GM12878 (cell line): ENCODE measurements around the gene NFE2L1.
A peak's percentile ranks its signal among the peaks of the same experiment; 100 is the strongest.

ENCODE experiments used
- CBX3 ChIP-seq: fragments of 200-600 bp; sonication (generic); IDR thresholded peaks from 2 replicates; pipeline ENCODE4 v1.6.1; 2016; ENCODE audit warnings: low read depth, borderline replicate concordance
- CTCF ChIP-seq, 3 experiments: IDR thresholded peaks in 2 of 3; conservative IDR thresholded peaks in 1 of 3; 2 replicates each; pipeline ENCODE4 v1.5.1; 2011; ENCODE audit warnings: low read depth in 3 of 3, low read length in 3 of 3, mild to moderate bottlenecking in 3 of 3, control low read depth in 2 of 3, moderate library complexity in 2 of 3, inconsistent platforms in 1 of 3, mixed read lengths in 1 of 3; ENCODE audit not compliant: control insufficient read depth in 2 of 3, insufficient read depth in 1 of 3; ENCODE audit errors: extremely low read depth in 1 of 3
- EZH2 ChIP-seq: IDR thresholded peaks from 2 replicates; pipeline ENCODE4 v1.6.1; 2012; ENCODE audit warnings: low read depth, mild to moderate bottlenecking, control low read depth, inconsistent platforms, low read length, borderline replicate concordance; ENCODE audit not compliant: control insufficient read depth
- FOXM1 ChIP-seq: IDR thresholded peaks from 2 replicates; pipeline ENCODE4 v1.6.1; 2012; ENCODE audit warnings: low read depth, mild to moderate bottlenecking, inconsistent platforms, low read length, moderate library complexity
- MEF2B ChIP-seq: fragments of 450-650 bp; IDR thresholded peaks from 2 replicates; pipeline ENCODE4 v1.6.1; 2018; ENCODE audit warnings: mild to moderate bottlenecking, moderate library complexity; ENCODE audit not compliant: partially characterized antibody, poor library complexity, severe bottlenecking
- POLR2A ChIP-seq: IDR thresholded peaks from 2 replicates; pipeline ENCODE4 v1.6.1; 2011; ENCODE audit warnings: low read depth, mild to moderate bottlenecking, low read length
- SMC3 ChIP-seq: IDR thresholded peaks from 2 replicates; pipeline ENCODE4 v1.6.1; 2011; ENCODE audit warnings: low read length, improper control_type of control experiment, borderline replicate concordance
- TCF7 ChIP-seq: IDR thresholded peaks from 2 replicates; pipeline ENCODE4 v1.6.1; 2014; ENCODE audit warnings: antibody characterized with exemption, borderline replicate concordance

GRCh38 chr17:48025040-48025903, 22.9 kb upstream of the NFE2L1 start:
- TF ChIP-seq MEF2B (peak; percentile 37), EZH2 (no peak), CTCF (IDR thresholded peaks at IDR 0.05 in 2 of 3, conservative IDR thresholded peaks at IDR 0.05 in 1 of 3; ENCODE audit: control insufficient read depth in 2 of 3, extremely low read depth in 1 of 3, insufficient read depth in 1 of 3, low read depth in 3 of 3, low read length in 3 of 3) (peak; percentile 85 to 98 (median 89)), CBX3 (no peak), FOXM1 (no peak), POLR2A (peak; percentile 54; the same call in 1 of the 2 replicates), TCF7 (no peak), SMC3 (peak; percentile 66)
